ENCODE results near the gene DHCR24.

Gene DHCR24

DNA sequence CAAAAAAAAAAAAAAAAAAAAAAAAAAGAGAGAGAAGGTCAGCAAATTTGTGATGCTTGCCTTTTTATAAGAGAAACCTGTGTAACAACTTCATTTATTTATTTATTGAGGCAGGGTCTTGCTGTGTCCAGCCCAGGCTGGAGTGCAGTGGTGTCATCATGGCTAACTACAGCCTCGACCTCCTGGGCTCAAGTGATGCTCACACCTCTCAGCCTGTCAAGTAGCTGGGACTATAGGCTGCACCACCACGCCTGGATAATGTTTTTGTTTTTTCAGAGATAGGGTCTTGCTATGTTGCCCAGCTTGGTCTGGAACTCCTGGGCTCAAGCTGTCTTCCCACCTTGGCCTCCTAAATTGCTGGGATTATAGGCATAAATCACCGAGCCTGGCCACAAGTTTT lies 42.4 kb downstream of the DHCR24 start:
- DNase-seq (ENCODE audit: low spot score): no peak

DNA sequence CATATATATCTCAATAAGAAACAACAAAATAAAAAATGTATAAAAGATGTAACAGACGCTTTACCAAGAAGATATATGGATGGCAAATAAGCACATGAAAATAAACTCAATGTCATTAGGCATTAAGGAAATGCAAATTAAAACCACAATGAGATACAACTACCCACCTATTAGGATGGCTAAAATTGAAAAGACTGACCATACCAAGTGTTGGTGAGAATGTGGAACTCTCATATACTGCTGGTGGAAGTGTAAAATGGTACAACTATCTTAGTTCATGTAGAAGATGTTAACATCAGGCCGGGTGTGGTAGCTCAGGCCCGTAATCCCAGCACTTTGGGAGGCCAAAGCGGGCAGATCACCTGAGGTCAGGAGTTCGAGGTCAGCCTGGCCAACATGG lies 43.5 kb downstream of the DHCR24 start:
- DNase-seq (ENCODE audit: low spot score): no peak

DNA sequence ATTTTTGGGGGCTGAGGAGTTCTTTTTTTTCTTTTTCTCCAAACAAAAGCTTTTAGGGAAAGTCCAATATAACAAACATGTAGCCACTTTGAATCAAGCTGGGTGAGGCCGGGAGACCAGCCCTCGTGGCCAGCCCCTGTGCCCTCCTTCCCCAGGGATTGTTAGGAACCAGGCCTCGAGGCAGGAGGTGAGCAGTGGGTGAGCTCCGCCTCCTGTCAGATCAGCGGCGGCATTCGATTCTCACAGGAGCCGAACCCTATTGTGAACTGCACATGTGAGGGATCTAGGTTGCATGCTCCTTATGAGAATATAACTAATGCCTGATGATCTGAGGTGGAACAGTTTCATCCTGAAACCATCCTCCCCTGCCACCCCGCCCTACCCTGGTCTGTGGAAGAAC lies 44.0 kb downstream of the DHCR24 start:
- no peak for DNase-seq (ENCODE audit: low spot score)

DNA sequence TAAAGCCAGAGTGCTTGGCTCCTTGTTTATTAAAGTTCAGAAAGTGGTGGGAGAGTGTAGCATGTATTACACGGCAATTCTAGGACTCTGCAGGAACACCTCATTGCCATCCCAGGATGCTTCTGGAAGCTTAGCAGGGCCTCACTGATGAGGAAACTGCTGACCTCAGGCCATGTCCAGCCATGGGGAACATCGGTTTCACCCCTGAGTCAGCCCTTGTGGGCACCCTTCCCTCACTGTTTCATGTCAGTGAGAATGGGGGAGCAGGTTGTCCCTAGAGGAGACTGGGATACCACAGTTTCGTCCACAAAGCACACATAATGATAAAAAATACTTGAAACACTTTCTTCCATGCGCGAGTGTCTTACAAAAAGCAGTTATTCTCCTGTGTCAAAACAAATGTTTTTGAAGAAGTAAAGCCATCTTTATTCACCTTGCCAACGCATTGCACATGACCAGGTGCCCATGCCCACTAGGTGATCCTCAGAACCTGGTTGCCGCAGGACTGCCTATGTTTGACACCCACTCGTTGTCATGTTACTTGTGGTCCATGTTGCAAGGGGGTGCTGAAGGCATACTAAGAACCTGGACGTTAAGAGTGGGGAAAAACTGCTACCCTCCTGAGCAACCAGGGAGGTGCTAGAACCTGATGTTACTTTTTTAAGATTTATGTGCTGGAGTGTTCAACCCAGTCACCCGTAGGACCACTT lies 44.6 kb downstream of the DHCR24 start:
- no peak for DNase-seq (ENCODE audit: low spot score)

DNA sequence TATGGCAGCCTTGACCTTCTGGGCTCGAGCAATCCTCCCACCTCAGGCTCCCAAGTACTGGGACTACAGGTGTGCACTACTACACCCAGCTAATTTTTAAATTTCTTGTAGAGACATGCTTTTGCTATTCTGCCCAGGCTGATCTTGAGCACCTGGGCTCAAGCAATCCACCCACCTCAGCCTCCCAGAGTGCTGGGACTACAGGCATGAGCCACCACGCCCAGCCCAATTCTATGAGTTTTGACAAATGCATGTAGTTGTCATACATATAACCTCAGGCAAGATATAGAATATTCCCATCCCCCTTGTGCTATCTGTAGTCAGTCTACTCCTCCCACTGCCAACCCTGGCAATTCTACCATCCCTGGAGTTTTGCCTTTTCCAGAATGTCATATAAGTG lies 47.2 kb downstream of the DHCR24 start:
- no peak for DNase-seq (ENCODE audit: low spot score)

DNA sequence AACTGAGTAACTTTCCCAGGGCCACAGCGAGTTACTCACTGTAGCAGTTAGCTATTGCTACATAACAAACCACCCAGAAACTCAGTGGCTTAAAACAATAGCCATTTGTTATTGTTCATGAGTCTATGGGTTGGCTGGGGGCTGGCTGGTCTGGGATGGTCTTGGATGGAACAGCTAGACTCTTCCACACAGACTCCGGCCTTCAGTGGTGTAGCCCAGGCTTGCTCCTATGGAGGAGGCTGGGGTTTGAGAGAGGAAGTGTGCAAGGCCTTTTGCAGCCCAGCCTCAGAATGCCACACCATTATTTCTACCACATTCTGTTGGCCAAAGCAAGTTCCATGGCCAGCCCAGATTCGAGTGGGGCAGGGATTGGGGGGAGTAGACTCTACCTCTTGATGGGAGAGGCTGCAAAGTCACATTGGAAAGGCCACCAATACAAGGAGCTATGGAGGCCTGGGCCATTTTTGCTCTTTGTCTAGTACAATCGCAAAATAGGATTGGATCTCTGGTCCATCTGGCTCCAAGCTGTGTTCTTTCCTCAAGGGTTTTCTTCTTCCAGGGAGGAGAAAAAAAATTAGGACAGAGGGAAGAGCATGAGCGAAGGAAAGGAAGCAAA lies 48.3 kb downstream of the DHCR24 start:
- no peak for DNase-seq (ENCODE audit: low spot score)

DNA sequence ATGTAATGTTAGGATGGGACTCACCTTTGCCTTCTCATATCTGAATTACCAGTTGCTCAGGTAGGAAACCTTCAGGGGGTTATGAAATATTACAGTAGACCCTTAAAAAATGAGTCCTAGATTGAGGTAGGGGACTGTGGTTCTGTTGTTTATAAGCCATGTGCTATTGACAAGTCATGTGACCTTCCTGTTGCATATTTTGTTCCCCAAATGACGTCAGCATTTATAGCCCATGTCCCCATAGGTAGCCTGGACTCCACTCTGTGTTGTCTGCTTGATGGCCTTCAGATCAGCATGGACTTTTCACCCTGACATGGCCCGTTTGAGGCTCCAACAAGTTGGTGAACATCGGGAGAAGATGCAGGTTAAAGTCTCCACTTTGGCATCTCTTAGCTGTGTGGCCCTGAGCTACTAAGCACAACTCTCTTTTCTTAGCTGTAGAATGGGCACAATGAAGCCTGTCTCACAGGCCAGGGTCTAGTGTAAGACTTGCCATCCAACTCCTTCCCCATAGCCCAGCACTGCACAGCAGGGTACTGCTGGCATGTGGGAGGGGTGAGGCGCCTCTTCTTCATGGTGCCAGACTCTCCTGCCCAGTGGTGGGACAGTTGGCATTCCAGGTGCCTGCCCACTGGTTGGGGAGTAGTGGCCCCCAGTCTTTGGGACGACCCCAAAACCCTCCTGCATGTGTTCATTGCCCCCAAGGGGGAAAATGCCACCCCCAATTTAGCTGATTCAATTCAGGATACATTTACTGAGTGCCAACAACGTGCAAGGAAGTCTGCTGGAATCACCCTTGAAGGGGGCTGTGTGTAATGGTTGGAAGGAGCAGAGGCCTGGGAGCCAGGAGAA lies 49.8 kb downstream of the DHCR24 start:
- no peak for DNase-seq (ENCODE audit: low spot score)

DNA sequence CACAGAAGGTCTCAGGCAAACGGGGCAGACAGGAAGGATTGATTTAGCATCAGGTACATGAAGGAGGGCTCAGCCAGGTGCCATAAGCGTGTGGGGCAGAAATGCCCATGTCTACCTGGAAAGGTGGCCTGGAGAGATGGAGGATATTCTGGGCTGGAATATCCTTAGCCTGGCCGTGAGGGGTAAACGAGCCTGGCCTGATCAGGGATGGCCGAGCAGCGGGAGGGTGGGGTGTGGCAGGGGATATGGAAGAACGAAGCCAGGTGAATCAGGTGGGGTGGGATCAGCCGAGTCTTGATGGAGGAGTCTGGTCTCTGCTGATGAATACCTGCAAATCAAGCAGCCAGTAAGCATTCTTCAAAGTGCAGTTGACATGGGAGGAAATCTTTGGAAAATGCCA lies 50.4 kb downstream of the DHCR24 start:
- no peak for DNase-seq (ENCODE audit: low spot score)

DNA sequence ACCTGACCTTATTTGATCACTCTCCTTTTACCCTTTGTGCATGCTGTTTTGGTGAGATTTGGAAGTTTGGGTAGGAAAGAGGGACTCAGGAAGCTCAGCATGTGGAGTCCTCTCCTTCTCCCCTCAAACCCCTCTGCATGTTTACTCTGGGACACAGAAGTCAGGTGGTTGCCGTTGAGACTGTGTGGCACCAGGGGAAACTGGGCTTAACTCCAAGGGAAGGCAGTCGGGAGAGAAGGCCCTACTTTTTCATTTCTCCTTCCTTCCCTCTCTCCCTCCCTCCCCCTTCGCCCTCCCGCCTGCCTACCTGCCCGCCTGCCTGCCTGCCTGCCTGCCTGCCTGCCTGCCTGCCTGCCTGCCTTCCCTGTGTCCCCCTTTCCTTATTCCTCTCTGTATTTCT lies 51.0 kb downstream of the DHCR24 start:
- no peak for DNase-seq (ENCODE audit: low spot score)

DNA sequence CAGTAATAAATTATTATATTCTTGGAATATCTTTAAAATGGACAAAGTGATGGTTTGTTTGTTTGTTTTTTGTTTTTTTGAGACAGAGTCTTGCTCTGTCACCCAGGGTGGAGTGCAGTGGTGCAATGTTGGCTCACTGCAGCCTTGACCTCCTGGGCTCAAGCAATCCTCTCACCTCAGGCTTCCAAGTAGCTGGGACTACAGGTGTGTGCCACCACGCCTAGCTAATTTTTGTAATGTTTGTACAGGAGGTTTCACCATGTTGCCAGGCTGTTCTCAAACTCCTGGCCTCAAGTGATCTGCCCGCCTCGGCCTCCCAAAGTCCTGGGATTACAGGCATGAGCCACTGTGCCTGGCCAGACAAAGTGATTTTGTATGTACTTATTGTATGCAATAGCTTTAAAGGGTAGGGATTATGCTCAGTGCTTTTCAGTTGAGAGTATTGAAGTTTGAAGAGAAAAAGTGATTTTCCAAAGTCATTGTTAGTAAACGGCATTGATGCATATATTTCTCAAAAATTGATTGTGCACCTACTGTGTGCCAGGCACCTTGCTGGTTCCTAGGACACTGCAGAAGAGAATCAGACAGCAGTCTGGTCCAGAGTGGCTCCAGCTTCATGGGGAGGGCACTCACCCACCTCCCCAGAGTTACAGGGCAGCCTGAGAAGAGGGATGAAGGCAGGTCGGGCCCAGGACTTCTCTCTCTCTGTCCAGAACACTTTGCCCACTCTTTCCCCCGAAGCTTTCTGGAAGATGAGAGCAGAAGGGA lies 51.7 kb downstream of the DHCR24 start:
- no peak for DNase-seq (ENCODE audit: low spot score)

DNA sequence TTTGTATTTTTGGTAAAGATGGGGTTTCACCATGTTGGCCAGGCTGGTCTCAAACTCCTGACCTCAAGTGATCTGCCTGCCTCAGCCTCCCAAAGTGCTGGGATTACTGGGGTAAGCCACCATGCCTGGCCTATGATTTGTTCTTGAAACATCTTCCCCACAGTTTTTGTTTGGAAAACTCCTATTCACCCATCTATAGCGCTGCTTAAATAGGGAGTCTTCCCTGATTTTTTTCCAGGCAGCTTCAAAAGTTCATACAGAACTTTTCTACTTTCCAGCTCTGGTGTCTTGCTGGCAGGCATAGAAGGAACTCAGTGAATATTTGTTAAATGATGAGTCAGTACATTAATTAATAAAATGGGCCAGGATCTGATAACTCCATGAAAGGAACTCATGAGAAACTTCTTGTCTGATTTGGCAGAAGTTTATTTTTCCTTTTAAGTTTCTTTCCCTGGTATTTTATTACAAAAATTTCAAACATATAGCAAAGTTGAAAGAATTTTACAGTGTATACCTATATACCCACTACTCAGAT lies 52.9 kb downstream of the DHCR24 start:
- no peak for DNase-seq (ENCODE audit: low spot score)

DNA sequence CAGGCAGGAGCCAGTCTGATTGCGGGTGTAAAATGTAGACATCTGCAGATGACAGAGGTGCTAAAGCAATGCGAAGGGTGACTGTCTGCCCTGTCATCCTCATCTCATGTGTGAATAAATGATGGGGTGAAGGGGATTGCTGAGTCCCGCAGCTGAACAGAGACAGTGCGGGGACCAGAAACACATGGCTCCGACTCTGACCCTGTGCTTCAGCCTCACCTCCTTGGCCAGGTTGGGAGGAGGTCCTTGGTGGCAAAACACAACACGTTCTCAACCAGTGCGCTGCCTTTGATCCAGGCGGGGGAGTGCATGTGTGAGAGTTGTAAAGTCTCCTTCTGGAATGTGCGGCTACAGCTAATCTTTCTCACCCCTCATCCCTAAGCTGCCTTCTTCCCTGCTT lies 53.9 kb downstream of the DHCR24 start:
- DNase-seq (ENCODE audit: low spot score): no peak

DNA sequence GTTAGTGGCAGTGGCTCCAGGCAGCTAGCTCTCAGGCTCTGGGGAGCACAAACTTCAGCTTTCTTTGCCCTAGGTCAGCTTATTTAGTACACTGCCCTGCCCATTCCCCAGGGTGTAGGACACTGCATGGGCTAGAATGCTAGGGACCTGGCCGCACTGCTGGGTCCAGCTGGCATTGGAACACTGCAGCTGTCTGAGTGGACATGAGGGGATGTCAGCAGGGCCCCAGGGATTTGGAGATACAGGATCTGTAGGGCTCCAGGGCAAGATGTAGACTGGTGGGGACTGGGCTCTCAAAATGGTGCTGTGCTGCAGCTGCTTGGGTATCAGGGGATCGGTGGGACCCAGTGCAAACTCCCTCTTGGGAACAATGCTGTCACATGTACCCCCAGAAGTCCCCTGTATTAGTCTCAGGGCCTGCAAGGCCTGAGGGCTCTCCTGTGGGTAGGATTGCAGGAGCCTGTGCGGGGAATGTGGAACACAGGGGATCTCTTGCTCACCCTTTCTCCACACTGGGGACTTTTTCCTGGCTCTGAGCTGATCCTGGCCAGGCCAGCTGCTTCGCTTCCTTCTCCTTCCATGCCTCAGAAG lies 60.7 kb downstream of the DHCR24 start:
- no peak for DNase-seq (ENCODE audit: low spot score)

DNA sequence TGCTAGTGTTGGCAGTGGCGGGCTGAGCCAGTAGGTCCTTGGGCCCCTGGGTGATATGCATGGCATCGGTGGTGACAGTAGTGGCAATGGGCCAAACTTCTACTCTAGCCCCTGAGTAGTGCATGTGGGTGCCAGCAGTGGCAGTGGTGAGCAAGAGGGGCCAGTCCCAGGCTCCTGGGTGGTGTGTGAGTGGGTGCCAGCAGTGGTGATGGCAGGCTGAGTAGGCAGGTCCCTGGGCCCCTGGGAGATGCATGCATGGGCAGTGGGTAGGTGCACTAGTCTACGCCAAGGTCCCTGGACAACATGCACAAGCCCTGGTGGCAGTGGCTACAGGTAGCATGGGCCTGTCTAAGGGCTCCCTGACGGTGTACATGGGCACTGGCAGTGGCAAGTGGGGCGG lies 61.3 kb downstream of the DHCR24 start:
- no peak for DNase-seq (ENCODE audit: low spot score)

DNA sequence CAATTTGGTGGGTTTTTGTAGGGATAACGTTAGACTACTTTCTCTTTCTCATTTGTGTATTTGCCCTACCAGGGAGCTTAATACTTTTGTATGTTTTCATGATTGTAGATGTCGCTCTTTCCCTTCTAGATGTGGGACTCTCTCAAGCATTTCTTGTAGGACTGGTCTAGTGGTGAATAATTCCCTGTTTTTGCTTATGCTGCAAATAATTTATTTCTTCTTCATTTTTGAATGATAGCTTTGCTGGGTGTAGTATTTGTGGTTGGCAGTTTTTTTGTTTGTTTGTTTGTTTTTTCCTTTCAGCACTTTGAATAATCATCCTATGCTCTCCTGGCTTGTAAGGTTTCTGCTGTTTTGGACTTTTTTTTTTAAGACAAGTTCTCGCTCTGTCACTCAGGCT lies 63.3 kb downstream of the DHCR24 start:
- DNase-seq (ENCODE audit: low spot score): no peak

DNA sequence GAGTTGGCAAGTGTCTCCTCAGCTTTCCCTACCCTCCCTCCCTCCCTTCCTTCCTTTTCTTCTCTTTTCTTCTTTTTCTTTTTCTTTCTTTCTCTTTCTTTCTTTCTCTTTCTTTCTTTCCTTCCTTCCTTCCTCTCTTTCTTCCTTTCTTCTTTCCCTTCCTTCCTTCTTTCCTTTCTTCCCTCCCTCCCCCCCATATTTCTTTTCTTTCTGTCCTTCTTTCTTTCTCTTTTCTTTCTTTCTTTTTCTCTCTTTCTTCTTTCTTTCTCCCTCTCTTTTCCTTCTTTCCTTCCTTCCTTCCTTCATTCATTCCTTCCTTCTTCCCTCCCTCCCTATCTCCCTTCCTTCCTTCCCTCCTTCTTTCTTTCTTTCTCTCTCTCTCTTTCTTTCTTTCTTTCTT lies 67.3 kb downstream of the DHCR24 start:
- no peak for DNase-seq (ENCODE audit: low spot score)

DNA sequence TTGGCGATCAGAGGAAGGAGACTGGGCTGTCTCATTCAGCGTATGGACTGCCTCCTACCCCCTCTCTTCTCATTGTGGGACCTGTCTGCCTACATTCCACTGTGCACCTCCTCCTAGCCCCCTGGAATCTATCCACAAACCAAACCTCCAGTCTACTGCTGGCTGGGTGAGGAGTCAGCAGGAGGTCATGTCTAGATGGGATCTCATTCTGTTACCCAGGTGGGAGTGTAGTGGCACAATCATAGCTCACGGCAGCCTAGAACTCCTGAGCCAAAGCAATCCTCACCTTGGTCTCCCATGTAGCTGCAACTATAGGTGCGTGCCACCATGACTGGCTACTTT lies 67.8 kb downstream of the DHCR24 start:
- no peak for DNase-seq (ENCODE audit: low spot score)

DNA sequence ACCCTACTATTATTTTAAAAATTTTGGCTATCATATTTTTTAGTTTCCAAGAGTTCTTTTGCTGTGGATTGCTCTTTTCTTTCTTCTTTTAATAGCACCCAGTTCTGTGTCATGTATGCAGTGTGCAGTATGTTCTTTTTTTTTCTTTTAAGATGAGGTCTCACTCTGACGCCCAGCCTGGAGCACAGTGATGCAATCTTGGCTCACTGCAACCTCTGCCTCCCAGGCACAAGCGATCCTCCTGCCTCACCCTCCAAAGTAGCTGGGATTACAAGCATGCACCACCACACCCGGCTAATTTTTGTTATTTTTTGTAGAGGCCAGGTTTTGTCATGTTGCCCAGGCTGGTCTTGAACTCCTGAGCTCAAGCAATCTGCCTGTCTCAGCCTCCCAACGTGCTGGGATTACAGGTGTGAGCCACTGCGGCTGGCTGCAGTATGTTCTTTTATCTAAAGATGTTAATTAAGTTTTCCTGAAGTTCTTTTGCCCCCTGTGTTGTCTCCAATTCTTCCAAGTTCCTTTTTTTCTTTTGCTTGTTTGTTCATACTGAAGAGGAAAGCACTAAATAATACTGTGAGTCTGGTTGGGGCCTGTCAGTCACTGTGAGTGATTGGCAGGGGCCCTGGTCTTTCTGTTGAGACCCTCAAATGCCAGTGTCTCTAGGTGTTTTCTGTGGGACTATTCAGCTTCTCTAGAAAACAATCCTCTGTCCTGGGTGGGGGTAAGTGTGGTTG lies 68.4 kb downstream of the DHCR24 start:
- DNase-seq (ENCODE audit: low spot score): no peak

DNA sequence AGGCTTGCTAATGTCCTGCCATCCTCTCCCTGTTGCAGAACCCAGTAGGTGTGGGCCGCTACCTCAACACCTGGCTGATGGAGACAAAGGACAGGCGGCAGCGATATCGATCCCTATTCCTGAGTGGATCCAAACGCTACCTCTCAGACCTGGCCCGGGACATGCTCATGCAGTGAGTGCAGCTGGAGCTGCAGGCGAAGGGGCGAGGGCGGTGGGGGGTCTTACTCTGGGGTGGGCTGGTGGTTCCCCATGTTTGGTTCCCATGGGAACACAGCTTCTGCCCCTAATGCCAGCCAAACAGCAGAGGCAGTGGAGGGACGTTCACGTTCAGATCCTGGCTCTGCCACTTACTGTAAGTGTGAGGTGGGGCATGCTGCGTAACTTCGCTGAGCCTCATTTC lies 70.0 kb downstream of the DHCR24 start:
- no peak for DNase-seq (ENCODE audit: low spot score)

DNA sequence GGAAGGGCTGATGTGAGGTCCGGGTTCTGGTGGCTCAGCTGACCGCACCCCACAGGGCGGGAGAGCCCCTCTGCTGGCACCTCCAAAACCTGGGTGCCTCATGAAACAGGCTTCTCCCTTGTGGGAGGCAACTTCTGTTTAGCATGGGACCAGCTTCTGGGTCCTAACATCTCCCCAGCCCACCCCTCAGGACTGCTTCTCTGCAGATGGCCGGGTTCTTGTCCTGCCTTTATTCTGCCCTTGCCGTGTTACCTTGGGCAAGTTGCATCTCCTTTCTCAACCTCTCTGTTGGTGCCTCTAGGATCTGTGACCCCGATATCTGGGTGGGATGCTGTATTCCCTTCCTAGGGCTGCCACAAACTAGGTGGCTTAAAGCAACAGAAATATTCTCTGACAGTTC lies 70.9 kb downstream of the DHCR24 start:
- DNase-seq (ENCODE audit: low spot score): no peak
